ENCODE measurements around the gene NAPA.

Gene NAPA

GRCh38 chr19:47507924-47508553 lies 6.8 kb downstream of the NAPA start:
- no peak for DNase-seq (ENCODE audit: low spot score)
- TF ChIP-seq CTCF (IDR thresholded peaks at IDR 0.05; ENCODE audit: extremely low read depth, missing control alignments), result no peak

- no peak for DNase-seq (ENCODE audit: low spot score)
- TF ChIP-seq CTCF (IDR thresholded peaks at IDR 0.05; ENCODE audit: extremely low read depth, missing control alignments), result no peak
Observed at GRCh38 chr19:47507012-47507411, 7.9 kb downstream of the NAPA start.

GRCh38 chr19:47506459-47506858 lies 8.4 kb downstream of the NAPA start:
- DNase-seq (ENCODE audit: low spot score), result no peak
- no peak for TF ChIP-seq CTCF (IDR thresholded peaks at IDR 0.05; ENCODE audit: extremely low read depth, missing control alignments)

GRCh38 chr19:47505506-47505905 lies 9.4 kb downstream of the NAPA start:
- DNase-seq (ENCODE audit: low spot score), result no peak
- no peak for TF ChIP-seq CTCF (IDR thresholded peaks at IDR 0.05; ENCODE audit: extremely low read depth, missing control alignments)

GRCh38 chr19:47503826-47504150 lies 11.1 kb downstream of the NAPA start:
- DNase-seq (ENCODE audit: low spot score), result no peak
- no peak for TF ChIP-seq CTCF (IDR thresholded peaks at IDR 0.05; ENCODE audit: extremely low read depth, missing control alignments)

GRCh38 chr19:47503130-47503825 lies 11.6 kb downstream of the NAPA start:
- no peak for TF ChIP-seq CTCF (IDR thresholded peaks at IDR 0.05; ENCODE audit: extremely low read depth, missing control alignments)
- no peak for DNase-seq (ENCODE audit: low spot score)

- TF ChIP-seq CTCF (IDR thresholded peaks at IDR 0.05; ENCODE audit: extremely low read depth, missing control alignments), result no peak
- DNase-seq (ENCODE audit: low spot score), result no peak
Observed at GRCh38 chr19:47499863-47500830, 14.7 kb downstream of the NAPA start.

Data from GM20000 (cell line).